Stimulated activated CD8-positive, alpha-beta memory T cell treated with anti-CD3 and anti-CD28 coated beads, Interleukin-12 subunit alpha, Interleukin-12 subunit beta, amount 100 ng/mL, for 4 hours (primary cell): Measurements from ENCODE around the gene GAL3ST2.
"Not testable (repeated sequence)": the region's sequence is repeated elsewhere in the genome, so short reads cannot be mapped to it uniquely, and the experiment has no call there.

Experiments
- DNase-seq: peaks from one replicate; pipeline ENCODE4 v3.0.0-alpha.2; 2020; ENCODE audit warnings: low read depth

GAL3ST2 gene

GRCh38 chr2:241748468-241749256 is 28.0 kb upstream of the GAL3ST2 start:
- DNase-seq = no peak

GRCh38 chr2:241750076-241750840 is 26.4 kb upstream of the GAL3ST2 start:
- DNase-seq = no peak

GRCh38 chr2:241751152-241751551 is 25.5 kb upstream of the GAL3ST2 start:
- no peak for DNase-seq

GRCh38 chr2:241751776-241752175 is 24.8 kb upstream of the GAL3ST2 start:
- DNase-seq = no peak

GRCh38 chr2:241752253-241752652 is 24.4 kb upstream of the GAL3ST2 start:
- no peak for DNase-seq

GRCh38 chr2:241752689-241753276 is 23.8 kb upstream of the GAL3ST2 start:
- DNase-seq = no peak

GRCh38 chr2:241753493-241753892 is 23.1 kb upstream of the GAL3ST2 start:
- no peak for DNase-seq

GRCh38 chr2:241754042-241754441 is 22.6 kb upstream of the GAL3ST2 start:
- no peak for DNase-seq

- no peak for DNase-seq
Observed at GRCh38 chr2:241755166-241755565, 21.5 kb upstream of the GAL3ST2 start.

GRCh38 chr2:241755777-241756176 is 20.8 kb upstream of the GAL3ST2 start:
- DNase-seq = no peak

GRCh38 chr2:241759067-241759807 is 17.4 kb upstream of the GAL3ST2 start:
- no peak for DNase-seq

- not testable (repeated sequence) for DNase-seq
Observed at GRCh38 chr2:241759893-241760292, 16.7 kb upstream of the GAL3ST2 start.

- DNase-seq = no peak
Observed at GRCh38 chr2:241760301-241760771, 16.3 kb upstream of the GAL3ST2 start.

- DNase-seq = no peak
Observed at GRCh38 chr2:241762321-241762932, 14.2 kb upstream of the GAL3ST2 start.

- peak; percentile 65 for DNase-seq
Observed at GRCh38 chr2:241762933-241763369, 13.7 kb upstream of the GAL3ST2 start.

- no peak for DNase-seq
Observed at GRCh38 chr2:241763551-241764274, 12.9 kb upstream of the GAL3ST2 start.

- DNase-seq = no peak
Observed at GRCh38 chr2:241764275-241765241, 12.1 kb upstream of the GAL3ST2 start.

- no peak for DNase-seq
Observed at GRCh38 chr2:241767464-241768250, 9.0 kb upstream of the GAL3ST2 start.

- no peak for DNase-seq
Observed at GRCh38 chr2:241768251-241768711, 8.3 kb upstream of the GAL3ST2 start.
